Muscle of arm (tissue), 12 donors: Measurements from ENCODE around the gene SLC1A5. TPM values are rescaled to one million over a fixed set of nuclear protein-coding genes. Genes with fewer than 3 reads are reported as not detected.

ENCODE experiments used
- DNase-seq: peaks from one replicate; pipeline ENCODE4 v3.0.0-alpha.2; 2013
- polyA plus RNA-seq, 12 donors: library from polyadenylated mRNA; unstranded; fragments of 120-200 nt; gene quantifications; one replicate each; pipeline ENCODE4 v1.2.1, GENCODE V29; 2013; ENCODE audit not compliant: insufficient read length in 12 of 12

The SLC1A5 gene
- polyA plus RNA-seq, 12 donors, result 15.7 to 39.9 (median 19.1) TPM; not detected in 1

DNA sequence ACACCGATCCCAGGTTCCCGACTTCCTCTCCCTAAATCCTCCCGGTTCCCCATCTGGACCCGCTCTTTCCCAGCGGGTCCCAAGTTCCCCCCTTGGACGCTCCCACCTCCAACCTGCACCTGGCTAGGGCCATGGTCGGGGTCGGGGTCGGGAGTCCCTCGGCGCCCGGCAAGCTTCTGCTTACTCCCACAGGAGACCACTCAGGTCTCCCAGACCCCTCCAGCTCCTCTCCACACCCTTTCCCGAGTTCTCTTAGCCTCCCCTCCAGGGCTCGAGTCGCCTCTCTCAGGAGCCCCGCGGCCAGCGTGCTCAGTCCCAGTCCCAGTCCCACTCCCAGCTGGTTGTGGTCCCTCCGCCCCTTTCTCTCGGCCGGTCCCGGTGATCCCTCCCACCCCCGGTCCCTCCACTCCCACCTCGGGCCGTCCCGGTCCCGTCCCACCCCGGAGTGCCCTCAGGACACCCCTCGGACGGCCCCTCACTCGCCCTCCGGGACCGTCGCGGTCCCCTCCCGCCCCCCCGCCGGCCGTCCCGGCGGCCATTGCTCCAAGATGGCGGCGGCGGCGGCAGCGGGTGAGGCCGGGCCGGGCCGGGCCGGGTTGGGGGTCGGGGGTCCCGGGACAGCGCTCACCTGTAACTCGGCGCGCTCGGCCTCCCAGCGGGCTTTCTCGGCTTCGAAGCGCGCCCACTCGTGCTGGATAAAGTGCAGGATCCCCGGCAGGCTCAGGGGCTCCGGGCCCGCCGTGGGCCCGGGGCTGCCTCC is 42.7 kb downstream of the SLC1A5 start, which contains the start of gene FKRP:
FKRP (plus strand) TSS at position 537 of the 760 bp plus-strand sequence. CDS start 9,394 bp downstream, outside the sequence.
- DNase-seq, result no peak

DNA sequence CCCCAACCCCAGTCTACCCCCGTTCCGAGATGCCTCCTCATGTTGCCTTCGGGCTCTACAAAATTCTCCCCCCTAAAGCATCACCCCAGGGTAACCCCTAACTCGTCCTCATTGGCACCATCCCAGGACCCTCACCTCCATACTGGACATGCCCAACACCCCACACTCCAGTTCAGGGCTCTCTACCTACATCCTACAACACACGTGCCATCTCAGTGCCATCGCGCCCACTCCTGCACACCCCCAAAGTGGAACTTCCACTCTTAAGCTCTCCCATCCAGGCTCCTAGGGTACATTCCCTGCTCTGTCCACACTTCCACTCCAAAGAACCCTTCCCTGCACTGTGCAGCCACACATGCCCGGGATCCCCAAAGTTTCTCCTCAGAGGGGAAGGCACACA is 43.4 kb downstream of the SLC1A5 start:
- no peak for DNase-seq

DNA sequence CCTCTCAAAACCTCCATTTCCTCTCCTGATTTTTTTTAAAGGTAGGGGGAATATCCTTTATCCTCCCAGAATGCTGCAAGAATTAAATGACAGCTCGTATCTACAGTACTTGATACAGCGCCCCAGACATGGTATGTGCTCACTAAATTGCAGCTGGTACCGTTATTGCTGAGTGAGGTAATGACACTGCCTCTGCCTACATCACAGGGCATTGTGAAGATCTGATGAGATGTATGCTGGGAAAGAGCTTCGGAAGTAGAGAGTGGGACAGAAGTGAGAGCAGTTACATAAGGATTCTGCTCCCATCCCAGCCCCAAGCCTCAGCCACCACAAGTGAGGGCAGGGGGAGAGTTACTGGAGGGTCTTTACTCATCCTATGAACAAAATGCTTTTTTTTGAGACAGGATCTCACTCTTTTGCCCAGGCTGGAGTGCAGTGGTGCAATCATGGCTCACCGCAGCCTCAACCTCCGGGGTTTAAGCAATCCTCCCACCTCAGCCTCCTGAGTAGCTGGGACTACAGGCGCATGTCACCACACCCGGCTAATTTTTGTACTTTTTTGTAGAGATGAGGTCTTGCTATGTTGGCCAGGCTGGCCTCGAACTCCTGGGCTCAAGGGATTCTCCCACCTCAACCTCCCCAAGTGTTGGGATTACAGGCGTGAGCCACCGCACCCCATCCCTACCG is 44.2 kb downstream of the SLC1A5 start:
- DNase-seq, result no peak

DNA sequence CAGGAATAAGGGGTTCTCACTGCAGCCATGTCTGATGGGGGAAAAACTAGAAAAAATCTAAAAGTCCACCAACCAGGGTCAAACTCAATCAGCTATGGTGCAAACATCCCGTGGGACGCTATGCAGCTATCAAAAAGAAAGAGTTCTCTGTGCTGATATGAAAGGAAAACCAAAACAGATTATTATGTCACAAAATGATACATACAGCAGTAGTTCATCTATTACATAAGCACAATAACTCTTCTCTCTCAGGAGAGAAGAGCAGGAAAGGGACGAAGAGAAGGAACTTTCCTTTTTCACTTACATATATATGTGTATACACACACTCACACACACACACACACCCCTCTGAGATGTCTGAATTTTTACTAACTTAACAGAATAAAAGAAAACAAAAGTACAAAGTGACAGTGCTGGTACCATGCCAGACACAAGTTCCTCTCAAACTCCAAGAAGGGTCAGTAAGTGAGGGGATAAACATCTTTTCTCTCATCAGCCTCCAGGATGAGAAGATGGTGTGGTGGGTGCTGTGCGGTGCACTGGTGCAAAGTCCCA is 45.4 kb downstream of the SLC1A5 start:
- DNase-seq, result no peak

DNA sequence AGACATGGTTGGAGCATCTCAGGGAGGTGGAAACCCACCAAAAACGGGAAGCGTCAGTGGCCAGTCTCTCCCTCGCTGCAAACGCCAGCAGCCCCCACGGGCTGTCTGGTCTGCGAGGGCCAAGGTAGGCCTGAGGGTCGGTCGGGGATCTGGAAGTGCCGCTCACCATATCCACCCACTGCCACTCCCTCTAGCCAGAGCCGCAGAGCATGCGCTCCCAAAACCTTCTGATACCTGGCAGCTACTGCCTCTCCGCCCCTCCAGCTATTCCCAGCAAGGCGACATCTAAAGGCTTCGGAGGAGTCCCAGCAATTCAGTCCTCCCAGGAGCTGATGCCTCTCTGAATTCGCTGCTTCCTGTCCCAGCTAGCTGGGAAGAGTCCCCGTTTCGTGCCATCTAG is 46.9 kb downstream of the SLC1A5 start:
- no peak for DNase-seq

DNA sequence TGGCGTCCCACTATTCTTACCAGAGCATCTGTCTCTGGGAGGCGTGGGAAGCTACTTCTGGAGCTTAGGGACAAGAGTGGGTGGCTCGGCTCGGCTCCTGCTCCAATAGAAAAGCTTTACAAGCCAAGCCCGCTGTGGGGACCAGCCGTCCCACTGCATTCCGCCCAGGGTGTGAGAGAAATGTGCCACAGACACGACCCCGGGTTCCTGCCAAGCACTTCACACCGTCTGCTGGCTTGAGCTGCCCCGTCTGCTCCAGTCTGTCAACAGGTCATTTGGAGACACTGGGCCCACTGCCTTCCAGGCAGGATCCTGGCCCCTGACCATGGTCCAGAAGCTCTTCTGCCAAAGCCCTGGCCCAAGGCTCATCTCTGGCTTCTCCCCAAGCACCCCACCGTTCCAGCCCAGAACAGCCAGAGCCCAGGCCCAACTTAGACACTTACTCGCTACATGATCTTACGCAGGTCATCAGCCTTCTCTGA is 49.1 kb downstream of the SLC1A5 start:
- DNase-seq, result no peak

DNA sequence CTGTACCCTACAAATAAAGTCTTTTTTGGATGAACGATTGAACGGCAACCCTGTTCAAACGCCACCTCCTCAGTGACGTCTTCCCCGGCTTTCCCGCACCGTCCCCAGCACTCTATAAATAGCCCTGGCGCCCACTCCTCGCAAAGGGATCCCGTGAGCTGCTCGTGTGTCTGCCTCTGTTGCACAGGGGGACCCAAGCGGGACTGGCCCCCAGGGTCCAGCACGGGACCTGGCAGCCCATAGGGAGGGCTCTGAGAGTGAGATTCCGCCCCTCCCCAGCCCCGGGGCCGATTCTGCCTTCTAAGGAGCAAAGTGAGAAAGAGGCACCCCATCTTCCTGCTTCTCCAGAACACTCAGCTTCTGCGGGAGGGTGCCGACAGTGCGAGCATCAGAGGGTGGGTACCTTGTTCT is 50.6 kb downstream of the SLC1A5 start:
- DNase-seq, result no peak

DNA sequence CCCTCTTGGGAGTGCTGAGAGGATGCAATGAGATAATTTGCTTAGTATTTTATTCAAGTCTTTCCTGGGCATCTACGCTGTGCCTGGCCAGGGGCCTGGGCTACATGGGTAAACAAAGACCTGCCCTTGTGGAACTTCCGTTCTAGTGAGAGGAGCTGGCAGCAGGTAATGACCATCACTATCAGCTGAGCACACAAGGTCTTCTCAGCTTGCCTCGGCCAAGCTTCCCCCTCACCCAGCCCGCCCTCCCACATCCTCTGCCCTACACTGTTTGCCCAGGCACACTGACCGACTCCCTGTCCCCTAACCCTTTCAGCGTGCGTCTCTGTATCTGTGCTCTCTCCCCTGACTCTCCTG is 51.1 kb downstream of the SLC1A5 start:
- DNase-seq, result no peak

DNA sequence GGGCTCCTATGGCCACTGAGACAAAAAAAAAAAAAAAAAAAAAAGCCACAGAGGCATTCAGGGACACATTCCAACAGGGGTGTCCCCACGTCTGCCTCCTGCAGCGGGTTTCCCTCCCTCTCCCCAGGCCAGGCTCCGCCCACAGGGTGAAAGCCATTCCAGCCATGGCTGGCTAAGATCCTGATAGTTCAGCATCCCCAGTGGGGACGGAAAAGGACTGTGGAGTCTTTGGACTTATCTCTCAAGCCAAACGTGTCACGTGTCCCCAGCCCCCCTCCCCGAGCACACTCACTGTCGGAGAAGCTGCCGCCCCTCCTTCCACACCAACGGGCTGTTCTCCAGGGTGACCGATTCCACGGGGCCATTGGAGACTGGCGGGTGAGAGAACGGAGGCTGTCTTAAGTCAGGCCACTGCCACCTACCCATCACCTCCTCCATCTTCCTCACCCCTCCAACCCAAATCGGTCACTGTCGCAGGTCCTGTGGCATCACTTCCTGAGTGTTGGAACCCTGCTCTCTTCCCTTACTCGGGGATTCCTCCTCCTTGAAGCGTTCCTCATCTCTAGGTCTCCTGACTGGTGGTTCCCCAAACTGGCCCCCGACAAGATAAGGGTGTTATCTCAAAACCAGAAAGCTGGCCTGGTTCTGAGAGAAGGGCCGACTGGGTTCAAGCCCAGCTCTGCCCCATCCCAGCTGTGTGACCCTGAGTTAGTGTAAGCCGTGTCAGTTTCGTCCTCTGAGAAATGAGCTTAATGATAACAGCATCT is 51.7 kb downstream of the SLC1A5 start:
- no peak for DNase-seq

DNA sequence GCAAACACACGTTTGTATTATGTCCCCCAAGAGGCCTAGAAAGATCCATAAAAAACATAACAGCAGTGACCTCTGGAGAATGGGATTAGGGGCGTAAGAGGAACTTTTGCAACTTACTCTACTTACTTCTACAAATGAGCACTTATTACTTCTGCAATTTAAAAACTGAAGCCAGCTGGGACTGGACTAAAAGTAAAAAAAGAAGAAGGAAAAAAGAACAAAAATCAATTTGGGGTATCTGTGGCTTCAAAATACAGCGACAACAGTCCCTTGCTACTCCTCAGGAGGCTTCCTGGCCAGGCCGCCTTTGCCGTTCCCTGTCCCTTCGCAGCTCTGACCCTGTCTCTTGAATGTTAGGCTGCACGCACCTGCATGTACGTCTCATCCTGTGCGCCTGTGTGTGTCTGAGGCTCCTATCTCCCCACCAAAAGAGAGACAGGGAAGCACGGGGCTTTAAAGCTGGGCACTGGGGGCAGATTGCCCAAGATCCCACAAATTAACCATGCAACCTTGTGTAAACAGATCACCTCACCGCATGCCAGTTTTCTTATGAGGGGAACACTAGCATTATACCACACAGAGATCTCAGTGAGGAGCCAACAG is 54.6 kb downstream of the SLC1A5 start:
- no peak for DNase-seq

DNA sequence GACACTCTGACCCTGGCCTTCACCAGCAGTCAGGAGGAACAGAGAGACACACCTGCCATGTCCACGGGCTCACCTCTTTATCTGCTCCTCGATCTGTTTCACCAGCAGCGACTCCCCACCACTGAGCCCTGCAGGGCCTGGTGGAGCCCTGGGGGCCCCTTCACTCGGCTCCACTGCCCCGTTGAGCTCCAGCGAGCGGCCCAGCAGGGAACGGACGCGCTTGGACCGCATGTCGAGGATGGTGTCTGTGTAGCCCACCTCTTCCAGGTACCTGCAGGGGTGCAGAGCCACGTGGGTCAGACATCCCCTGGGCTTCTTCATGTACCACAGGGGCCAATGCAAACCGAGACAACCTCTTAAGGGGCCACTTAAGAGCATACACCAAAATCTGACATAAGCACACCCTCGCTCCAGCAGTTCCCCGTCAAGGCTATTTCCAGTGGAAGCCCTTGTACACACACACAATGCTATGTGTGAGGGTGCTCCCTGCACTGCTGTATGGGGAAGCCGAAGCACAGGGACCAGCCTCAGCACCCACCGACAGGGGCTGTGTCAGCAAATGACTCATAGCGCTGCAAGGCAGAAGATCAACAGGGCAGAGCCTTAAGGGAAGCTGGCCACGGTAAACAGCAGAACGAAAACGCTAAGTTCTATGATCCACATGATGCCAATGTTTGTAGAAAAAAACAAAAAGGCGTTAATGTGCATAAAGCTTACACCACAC is 55.3 kb downstream of the SLC1A5 start:
- no peak for DNase-seq

DNA sequence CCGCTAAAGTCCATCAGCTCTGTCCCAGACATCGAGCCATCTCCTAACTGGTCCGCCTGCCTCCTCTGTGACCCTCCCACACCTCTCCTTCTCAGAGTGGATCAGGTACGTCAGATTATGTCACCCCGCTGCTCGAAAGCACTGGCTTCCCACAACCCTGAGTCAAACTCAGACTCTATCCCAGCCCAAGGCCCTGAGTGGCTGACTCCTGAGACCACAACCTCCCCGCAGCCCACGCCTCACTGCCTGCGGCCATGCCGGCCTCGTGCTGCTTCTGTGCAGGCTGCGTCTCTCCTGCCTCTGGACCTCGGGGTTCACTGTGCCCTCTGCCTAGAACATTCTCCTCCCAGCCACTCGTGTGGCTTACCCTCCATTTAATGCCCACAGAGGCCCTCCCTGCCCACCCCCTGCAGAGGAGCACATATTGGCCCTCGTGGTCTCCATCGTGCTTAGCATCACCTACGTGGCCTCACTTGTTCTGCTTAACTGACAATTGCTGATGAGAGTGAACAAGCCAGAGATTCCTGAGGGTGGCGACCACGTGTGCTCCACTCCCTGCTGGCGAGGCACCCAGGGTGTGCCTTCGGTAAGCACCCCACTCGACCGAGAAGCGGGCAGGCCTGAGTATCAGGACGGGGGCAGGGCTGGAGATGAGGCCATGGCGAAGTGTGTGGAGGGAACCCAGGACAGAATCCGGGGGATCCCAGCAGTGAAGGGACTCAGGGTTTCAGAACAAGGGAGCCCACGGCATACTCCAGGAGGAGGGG is 56.0 kb downstream of the SLC1A5 start:
- DNase-seq, result no peak

DNA sequence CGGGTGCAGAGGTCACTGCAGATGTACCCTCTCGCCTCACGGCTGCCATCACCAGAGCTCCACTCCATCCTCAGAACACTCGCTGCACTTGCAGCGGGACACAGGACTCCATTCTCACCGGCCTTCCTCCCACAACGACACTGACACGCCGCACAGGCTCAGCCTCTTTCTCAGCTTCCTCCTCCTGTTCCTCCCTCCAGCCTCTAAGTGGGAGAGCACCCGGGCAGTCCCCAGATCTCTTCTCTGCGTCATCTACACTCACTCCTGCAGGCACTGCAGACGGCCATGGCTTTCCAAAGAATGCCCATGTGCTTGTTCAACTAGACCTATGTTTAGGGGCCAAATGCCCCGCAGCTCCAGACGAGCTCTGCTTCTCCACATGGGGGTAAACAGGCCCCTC is 56.8 kb downstream of the SLC1A5 start:
- DNase-seq, result no peak

DNA sequence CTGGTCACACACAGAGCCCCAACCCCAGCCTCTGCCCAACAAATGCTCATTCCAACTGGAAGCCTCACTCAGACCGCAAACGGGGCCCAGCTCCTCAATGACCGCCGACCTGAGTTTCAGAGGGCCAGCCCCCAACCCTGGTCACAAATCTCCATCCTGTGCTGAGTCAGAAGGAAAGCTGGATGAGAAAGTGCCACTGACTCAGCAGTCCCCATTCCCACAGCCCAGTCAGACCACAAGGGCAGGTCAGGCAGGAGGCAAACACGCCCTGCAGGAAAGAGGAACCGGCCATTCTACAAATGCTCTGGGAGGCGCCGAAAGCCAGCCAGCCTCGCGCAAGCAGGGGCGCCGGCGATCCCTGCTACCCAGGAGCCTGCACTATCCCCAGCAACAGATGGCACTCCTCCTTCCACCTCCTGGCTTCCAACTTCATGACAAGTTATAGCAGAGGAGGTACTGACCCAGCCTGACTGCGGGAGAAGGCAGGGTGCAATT is 57.3 kb downstream of the SLC1A5 start:
- DNase-seq, result no peak

DNA sequence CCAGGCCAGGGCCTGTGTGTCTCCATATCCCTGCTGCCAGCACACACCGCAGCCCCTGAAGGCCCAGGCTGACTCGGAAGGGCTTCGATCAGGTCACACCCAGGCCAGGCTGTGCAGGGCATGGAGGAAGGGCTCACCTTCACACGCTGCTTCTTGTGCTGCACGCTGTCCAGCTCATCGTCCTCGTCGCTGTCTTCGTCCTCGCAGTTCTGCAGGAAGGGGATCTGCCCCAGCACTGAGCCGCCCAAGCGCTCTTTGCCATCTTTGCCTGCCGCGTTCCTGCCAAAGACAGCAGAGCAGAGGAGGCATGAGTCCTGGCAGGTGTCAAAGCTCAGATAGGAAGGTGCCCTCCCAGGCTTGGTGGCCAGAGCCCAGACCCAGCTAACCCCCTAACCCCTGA is 57.8 kb downstream of the SLC1A5 start:
- no peak for DNase-seq

DNA sequence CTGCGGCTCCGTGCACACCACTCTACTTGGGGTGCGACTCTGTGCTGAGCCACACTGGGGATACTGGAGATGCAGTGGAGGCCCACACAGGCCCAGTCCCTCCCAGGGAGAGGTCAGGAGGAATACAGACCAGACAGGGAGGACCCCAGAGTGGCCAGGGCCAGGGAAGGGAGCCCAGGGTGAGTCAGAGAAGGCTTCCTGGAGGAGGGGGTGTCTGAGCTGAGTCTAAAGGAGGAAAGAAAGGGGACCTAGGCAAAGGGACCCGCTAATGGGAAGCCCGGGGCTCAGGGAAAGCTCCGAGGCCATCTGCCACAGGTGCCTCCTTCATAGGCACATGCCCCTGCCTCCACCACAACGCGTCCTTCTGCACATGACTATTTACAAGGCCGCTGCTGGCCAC is 58.2 kb downstream of the SLC1A5 start:
- DNase-seq, result no peak

DNA sequence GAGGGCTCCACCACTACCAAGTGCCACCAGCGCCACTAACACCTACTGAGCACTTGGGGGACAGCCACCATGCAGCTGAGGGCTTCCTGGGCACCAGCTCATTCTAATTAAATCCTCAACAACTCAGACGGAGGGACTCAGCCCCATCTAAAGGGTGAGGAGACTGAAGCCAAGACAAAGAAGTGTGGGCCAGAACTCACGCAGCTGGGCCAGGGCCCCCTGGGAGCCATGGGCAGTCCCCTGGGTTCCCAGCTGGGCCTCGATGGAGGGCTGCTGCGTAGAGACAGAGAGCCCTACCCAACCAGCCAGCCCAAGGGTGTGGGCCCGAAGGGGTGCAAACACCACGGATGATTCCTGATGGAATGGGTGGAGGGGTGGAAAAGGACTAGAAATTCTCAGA is 58.7 kb downstream of the SLC1A5 start:
- DNase-seq, result no peak

DNA sequence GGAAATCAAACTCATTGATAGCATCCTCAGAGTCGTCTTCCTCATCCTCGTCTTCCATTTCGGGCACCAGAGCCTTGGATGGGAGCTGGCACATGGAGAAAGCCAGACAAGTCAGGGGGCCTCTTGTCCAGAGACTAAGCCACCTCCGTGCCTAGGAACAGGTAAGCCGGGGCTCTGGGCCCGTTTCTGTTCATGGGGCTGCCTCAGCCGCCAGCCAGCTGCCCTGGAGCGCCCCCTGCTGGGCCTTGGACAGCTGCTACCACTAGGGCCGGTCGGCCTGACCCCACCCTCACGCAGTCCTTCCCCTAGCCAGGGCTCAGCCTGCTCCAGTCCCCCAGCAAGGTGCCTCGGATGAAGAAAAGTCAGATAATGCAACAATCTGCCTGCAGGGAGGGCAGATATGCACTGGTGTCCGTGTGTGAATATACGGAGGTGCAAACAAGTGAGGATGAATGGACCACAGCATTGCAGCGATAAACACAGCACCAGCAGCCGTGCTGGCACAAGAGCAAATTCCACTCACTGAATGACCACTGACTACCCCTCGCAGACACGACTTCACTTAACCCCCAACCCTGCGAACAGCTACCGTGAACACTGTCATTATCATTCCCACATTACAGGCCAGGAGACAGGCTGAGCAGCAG is 59.6 kb downstream of the SLC1A5 start:
- peak; percentile 66 for DNase-seq

DNA sequence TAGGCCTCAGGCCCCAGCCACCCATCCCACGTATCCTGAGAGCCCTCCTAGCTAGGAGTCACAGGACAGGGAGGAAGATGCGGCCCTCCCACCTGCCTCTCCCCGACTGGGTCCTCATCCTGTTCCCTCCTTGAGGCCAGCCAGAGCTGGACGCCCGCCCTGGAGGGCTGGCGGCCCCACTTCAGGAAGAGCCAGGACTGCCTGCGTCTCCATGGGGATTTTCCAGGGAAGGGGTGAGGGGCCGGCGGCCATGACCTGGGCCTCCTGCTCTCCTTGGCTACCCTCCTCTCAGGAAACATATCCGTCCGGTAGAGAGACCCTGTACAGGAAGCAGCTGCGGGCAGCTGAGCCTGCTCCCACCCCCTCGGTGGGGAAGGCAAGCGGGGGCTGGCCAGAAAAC is 60.2 kb downstream of the SLC1A5 start:
- DNase-seq, result no peak

DNA sequence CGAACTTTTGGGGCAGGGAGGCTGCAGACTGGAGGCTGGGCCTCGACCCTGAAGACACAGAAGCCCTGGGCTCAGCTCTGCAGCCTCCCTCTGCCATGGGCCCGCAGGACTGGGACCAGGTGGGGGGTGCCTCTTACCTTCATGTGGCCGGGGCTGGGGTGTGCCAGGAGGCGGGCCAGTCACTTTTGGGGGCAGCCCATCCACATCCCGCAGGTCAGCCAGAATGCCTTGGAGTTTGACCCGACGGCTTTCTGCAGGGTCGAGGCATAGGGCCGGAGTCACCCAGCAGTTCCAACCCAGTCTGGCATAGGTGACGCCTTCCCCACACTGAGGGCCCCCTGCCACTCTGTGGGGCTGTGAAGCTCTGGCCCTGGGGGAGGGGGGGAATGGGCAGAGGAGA is 60.6 kb downstream of the SLC1A5 start:
- DNase-seq, result no peak
